Nephron (organoid): Measurements from ENCODE around the gene DNER.

ENCODE experiments used
- H3K27ac Mint-ChIP-seq, 3 experiments: 2 replicates each; pipeline ENCODE4 v1.8.0; 2020; ENCODE audit warnings: mixed read lengths in 3 of 3, mild to moderate bottlenecking in 2 of 3, moderate library complexity in 1 of 3
- H3K27me3 Mint-ChIP-seq: 2 replicates; pipeline ENCODE4 v1.8.0; 2021; ENCODE audit warnings: low read depth, mild to moderate bottlenecking, moderate library complexity, mixed read lengths
- H3K36me3 Mint-ChIP-seq: 2 replicates; pipeline ENCODE4 v1.8.0; 2020; ENCODE audit warnings: low read depth, mixed read lengths
- H3K4me1 Mint-ChIP-seq: 2 replicates; pipeline ENCODE4 v1.8.0; 2020; ENCODE audit warnings: mixed read lengths
- H3K4me3 Mint-ChIP-seq, 3 experiments: 2 replicates each; pipeline ENCODE4 v1.8.0; 2020; ENCODE audit warnings: mild to moderate bottlenecking in 3 of 3, mixed read lengths in 3 of 3, moderate library complexity in 2 of 3
- H3K9me3 Mint-ChIP-seq: 2 replicates; pipeline ENCODE4 v1.8.0; 2020; ENCODE audit warnings: mixed read lengths
- TF ChIP-seq, protein P1 (sequence below), 3 experiments: fragments of 200-600 bp; sonication (generic); IDR thresholded peaks; one replicate each; pipeline ENCODE4 v1.5.0; 2021; ENCODE audit warnings: antibody characterized with exemption in 3 of 3; ENCODE audit not compliant: unreplicated experiment in 3 of 3

DNER gene

GRCh38 chr2:229719926-229720647 is 5.7 kb upstream of the DNER start:
- H3K9me3 Mint-ChIP-seq: no peaks in the 10 kb centered on the region
- H3K4me3 Mint-ChIP-seq: no peak overlapping the region
- no peak overlapping the region for H3K27ac Mint-ChIP-seq
- TF ChIP-seq, protein P1, sequence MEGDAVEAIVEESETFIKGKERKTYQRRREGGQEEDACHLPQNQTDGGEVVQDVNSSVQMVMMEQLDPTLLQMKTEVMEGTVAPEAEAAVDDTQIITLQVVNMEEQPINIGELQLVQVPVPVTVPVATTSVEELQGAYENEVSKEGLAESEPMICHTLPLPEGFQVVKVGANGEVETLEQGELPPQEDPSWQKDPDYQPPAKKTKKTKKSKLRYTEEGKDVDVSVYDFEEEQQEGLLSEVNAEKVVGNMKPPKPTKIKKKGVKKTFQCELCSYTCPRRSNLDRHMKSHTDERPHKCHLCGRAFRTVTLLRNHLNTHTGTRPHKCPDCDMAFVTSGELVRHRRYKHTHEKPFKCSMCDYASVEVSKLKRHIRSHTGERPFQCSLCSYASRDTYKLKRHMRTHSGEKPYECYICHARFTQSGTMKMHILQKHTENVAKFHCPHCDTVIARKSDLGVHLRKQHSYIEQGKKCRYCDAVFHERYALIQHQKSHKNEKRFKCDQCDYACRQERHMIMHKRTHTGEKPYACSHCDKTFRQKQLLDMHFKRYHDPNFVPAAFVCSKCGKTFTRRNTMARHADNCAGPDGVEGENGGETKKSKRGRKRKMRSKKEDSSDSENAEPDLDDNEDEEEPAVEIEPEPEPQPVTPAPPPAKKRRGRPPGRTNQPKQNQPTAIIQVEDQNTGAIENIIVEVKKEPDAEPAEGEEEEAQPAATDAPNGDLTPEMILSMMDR (IDR thresholded peaks at IDR 0.05; ENCODE audit: unreplicated experiment in 3 of 3): no peak
- peaks cover 5% of the 10 kb centered on the region for H3K4me1 Mint-ChIP-seq
- H3K36me3 Mint-ChIP-seq: no peaks in the 10 kb centered on the region
- H3K27me3 Mint-ChIP-seq: peaks cover 60% of the 10 kb centered on the region

DNA sequence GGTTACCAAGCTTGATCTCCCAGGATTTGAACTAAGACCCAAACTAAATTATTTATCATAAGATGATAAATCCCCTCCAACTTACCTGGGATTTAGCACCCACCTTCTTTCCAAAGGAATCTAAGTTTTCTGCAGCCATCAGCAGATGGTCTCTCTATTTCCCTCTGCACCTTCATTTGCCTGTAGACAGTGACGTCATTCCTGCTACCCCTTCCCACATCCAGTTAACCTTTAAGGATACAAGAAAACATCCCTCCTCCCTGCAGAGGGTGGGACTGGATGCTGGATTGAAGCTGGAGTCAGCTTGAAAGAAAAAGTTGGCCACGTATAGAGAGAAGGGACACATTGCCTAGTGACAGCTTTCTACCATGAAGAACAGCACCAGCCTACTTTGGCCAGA is 3.7 kb upstream of the DNER start:
- H3K36me3 Mint-ChIP-seq: no peaks in the 10 kb centered on the region
- H3K4me1 Mint-ChIP-seq: peaks cover 7% of the 10 kb centered on the region
- no peak overlapping the region for H3K27ac Mint-ChIP-seq
- TF ChIP-seq, protein P1 (IDR thresholded peaks at IDR 0.05; ENCODE audit: unreplicated experiment in 3 of 3): no peak
- no peak overlapping the region for H3K4me3 Mint-ChIP-seq
- peaks cover 63% of the 10 kb centered on the region for H3K27me3 Mint-ChIP-seq
- H3K9me3 Mint-ChIP-seq: peaks cover under 1% of the 10 kb centered on the region

- H3K27me3 Mint-ChIP-seq: peaks cover 82% of the 10 kb centered on the region
- peaks cover 10% of the 10 kb centered on the region for H3K4me1 Mint-ChIP-seq
- H3K9me3 Mint-ChIP-seq: peaks cover 7% of the 10 kb centered on the region
- no peaks in the 10 kb centered on the region for H3K36me3 Mint-ChIP-seq
- peak overlapping the region; percentile 53 to 76 (median 74) for H3K4me3 Mint-ChIP-seq
- H3K27ac Mint-ChIP-seq: no peak overlapping the region
- TF ChIP-seq, protein P1 (IDR thresholded peaks at IDR 0.05; ENCODE audit: unreplicated experiment in 3 of 3): peak; percentile 54 to 60 (median 60)
Measured at GRCh38 chr2:229715895-229716507, 1.6 kb upstream of the DNER start.

DNA sequence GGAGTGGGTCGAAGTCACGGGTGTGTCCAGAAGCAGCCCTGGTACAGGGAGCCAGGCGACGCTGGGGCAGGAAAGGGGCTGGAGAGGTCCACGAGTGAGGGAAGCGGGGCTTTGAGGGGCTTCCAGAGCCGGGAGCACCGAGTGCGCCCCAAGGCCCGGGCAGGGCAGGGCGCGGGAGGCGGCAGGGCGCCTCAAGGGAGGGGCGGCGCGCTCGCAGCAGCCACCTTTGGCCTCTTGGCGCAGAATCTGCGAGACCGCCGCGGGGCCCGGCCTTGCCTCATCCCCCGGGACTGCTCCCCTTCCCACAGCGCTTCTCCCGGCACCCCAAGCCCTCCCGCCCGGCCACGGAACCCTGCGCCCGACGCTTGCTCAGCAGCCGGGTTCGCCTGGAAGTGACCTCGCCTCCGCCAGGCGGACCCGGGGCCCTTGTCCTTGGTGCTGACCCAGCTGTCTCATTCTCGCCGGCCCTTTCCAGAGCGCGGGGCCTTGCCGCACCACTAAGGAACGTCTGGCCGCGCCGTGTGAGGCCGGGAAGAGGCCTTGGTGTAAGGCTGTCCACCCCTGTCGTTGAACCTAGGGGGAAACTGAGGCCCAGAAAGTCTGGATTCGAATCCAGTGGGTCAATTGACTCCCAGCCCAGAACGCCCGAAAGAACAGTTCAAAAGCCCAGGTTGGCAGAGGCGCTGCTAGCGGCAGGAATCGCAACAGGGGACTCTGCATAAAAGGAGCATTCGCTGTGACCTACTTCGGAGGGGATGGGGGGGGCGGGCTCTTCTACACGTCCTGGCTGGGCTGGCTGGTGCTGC is 584 bp upstream of the DNER start:
- Mint-ChIP-seq H3K4me1 (peaks cover 10% of the 10 kb centered on the region), H3K4me3 (peak overlapping the region; percentile 67 to 74 (median 68)), H3K27ac (no peak overlapping the region), H3K27me3 (peaks cover 85% of the 10 kb centered on the region), H3K9me3 (peaks cover 7% of the 10 kb centered on the region), H3K36me3 (no peaks in the 10 kb centered on the region)
- TF ChIP-seq, protein P1 (IDR thresholded peaks at IDR 0.05; ENCODE audit: unreplicated experiment in 3 of 3): no peak

GRCh38 chr2:229713371-229714079 is 830 bp downstream of the DNER start:
- peaks cover 85% of the 10 kb centered on the region for H3K27me3 Mint-ChIP-seq
- H3K9me3 Mint-ChIP-seq: peaks cover 7% of the 10 kb centered on the region
- peak overlapping the region; percentile 80 to 85 (median 85) for H3K4me3 Mint-ChIP-seq
- TF ChIP-seq, protein P1 (IDR thresholded peaks at IDR 0.05; ENCODE audit: unreplicated experiment in 3 of 3): peak in 1 of 3 experiments; percentile 12
- no peaks in the 10 kb centered on the region for H3K36me3 Mint-ChIP-seq
- peaks cover 10% of the 10 kb centered on the region for H3K4me1 Mint-ChIP-seq
- peak overlapping the region in 1 of 3 experiments; percentile 79 for H3K27ac Mint-ChIP-seq
